GM19025 (cell line): ENCODE data around the gene CORO2B.

Experiments used
- ATAC-seq: cut with Tn5 transposase; IDR thresholded peaks from one replicate; pipeline ENCODE4 v1.9.1; 2021; ENCODE audit warnings: mild to moderate bottlenecking, low read depth, moderate library complexity; ENCODE audit not compliant: unreplicated experiment

CORO2B gene

GRCh38 chr15:68571582-68571981, 7.2 kb upstream of the CORO2B start:
- ATAC-seq, result no peak

- no peak for ATAC-seq
Measured at GRCh38 chr15:68572309-68572708, 6.5 kb upstream of the CORO2B start.

- no peak for ATAC-seq
Measured at GRCh38 chr15:68572921-68573320, 5.9 kb upstream of the CORO2B start.

- no peak for ATAC-seq
Measured at GRCh38 chr15:68574046-68574445, 4.7 kb upstream of the CORO2B start.

- no peak for ATAC-seq
Measured at GRCh38 chr15:68574629-68575028, 4.2 kb upstream of the CORO2B start.

- no peak for ATAC-seq
Measured at GRCh38 chr15:68576235-68576892, 2.4 kb upstream of the CORO2B start.

- ATAC-seq, result no peak
Measured at GRCh38 chr15:68578175-68578979, 416 bp upstream of the CORO2B start.

GRCh38 chr15:68580026-68580882, 1.5 kb downstream of the CORO2B start:
- no peak for ATAC-seq

GRCh38 chr15:68580883-68581155, 2.0 kb downstream of the CORO2B start:
- no peak for ATAC-seq

- no peak for ATAC-seq
Measured at GRCh38 chr15:68581725-68582124, 2.9 kb downstream of the CORO2B start.

GRCh38 chr15:68582236-68582635, 3.4 kb downstream of the CORO2B start:
- ATAC-seq, result no peak

- no peak for ATAC-seq
Measured at GRCh38 chr15:68582864-68583263, 4.1 kb downstream of the CORO2B start.

GRCh38 chr15:68583321-68583720, 4.5 kb downstream of the CORO2B start:
- no peak for ATAC-seq

GRCh38 chr15:68583936-68584755, 5.4 kb downstream of the CORO2B start:
- no peak for ATAC-seq

- ATAC-seq, result no peak
Measured at GRCh38 chr15:68584756-68585573, 6.2 kb downstream of the CORO2B start.

GRCh38 chr15:68585574-68586273, 6.9 kb downstream of the CORO2B start:
- no peak for ATAC-seq

- no peak for ATAC-seq
Measured at GRCh38 chr15:68586274-68586961, 7.6 kb downstream of the CORO2B start.

GRCh38 chr15:68587769-68588385, 9.1 kb downstream of the CORO2B start:
- no peak for ATAC-seq
